Fibroblast of lung (primary cell): ENCODE data around the gene CFAP73.

Experiments used
- CTCF ChIP-seq, 2 donors: IDR thresholded peaks in 1 of 2; conservative IDR thresholded peaks in 1 of 2; 1 replicate in 1 of 2; 2 replicates in 1 of 2; pipeline ENCODE4 v1.5.1; 2011 to 2012; ENCODE audit warnings: low read length in 2 of 2, control low read depth in 1 of 2, inconsistent platforms in 1 of 2, low read depth in 1 of 2, mild to moderate bottlenecking in 1 of 2
- EZH2 ChIP-seq: IDR thresholded peaks from 2 replicates; pipeline ENCODE4 v1.5.1; 2012; ENCODE audit warnings: low read length, control low read depth, mild to moderate bottlenecking; ENCODE audit errors: missing control alignments

GRCh38 chr12:113146999-113147398 is 2.5 kb upstream of the CFAP73 start:
- TF ChIP-seq CTCF (conservative IDR thresholded peaks at IDR 0.05 in 1 of 2, IDR thresholded peaks at IDR 0.05 in 1 of 2; ENCODE audit: low read depth in 1 of 2, low read length in 2 of 2), result no peak
- no peak for TF ChIP-seq EZH2
